Parathyroid adenoma (tissue), 2 donors: ENCODE measurements around the gene SH3D19.

Source experiments
- H2AFZ ChIP-seq: fragments of 300-600 bp; sonication (generic); one replicate; pipeline ENCODE4 v1.7.0; 2017; ENCODE audit warnings: antibody characterized with exemption, mild to moderate bottlenecking
- H3K27ac ChIP-seq: fragments of 300-600 bp; sonication (generic); one replicate; pipeline ENCODE4 v1.7.0; 2017
- H3K27me3 ChIP-seq: fragments of 300-600 bp; sonication (generic); one replicate; pipeline ENCODE4 v1.7.0; 2017; ENCODE audit warnings: low read length; ENCODE audit not compliant: control insufficient read depth, insufficient read depth
- H3K36me3 ChIP-seq: fragments of 300-600 bp; sonication (generic); one replicate; pipeline ENCODE4 v1.7.0; 2017; ENCODE audit warnings: low read length; ENCODE audit not compliant: control insufficient read depth, insufficient read depth
- H3K4me1 ChIP-seq: fragments of 300-600 bp; sonication (generic); one replicate; pipeline ENCODE4 v1.7.0; 2017; ENCODE audit warnings: control low read depth
- H3K4me2 ChIP-seq: fragments of 300-600 bp; sonication (generic); one replicate; pipeline ENCODE4 v1.7.0; 2017; ENCODE audit warnings: low read length
- H3K4me3 ChIP-seq: fragments of 300-600 bp; sonication (generic); one replicate; pipeline ENCODE4 v1.7.0; 2017; ENCODE audit warnings: low read depth, low read length
- H3K79me2 ChIP-seq: fragments of 300-600 bp; sonication (generic); one replicate; pipeline ENCODE4 v1.7.0; 2017; ENCODE audit warnings: control low read depth
- H3K9ac ChIP-seq: fragments of 300-600 bp; sonication (generic); one replicate; pipeline ENCODE4 v1.7.0; 2017; ENCODE audit warnings: mild to moderate bottlenecking
- H3K9me3 ChIP-seq: fragments of 300-600 bp; sonication (generic); one replicate; pipeline ENCODE4 v1.7.0; 2017; ENCODE audit warnings: low read length; ENCODE audit not compliant: control insufficient read depth
- CTCF ChIP-seq: fragments of 300-600 bp; sonication (generic); IDR thresholded peaks from one replicate; pipeline ENCODE4 v1.7.0; 2017; ENCODE audit warnings: antibody characterized with exemption, mild to moderate bottlenecking
- donor health status: primary hyperparathyroidism.

SH3D19 gene

GRCh38 chr4:151105454-151106032 is 219.9 kb downstream of the SH3D19 start:
- H3K27me3 ChIP-seq: no peaks in the 10 kb centered on the region
- H2AFZ ChIP-seq: no peak overlapping the region
- H3K9ac ChIP-seq: no peak overlapping the region
- no peak for TF ChIP-seq CTCF
- no peak overlapping the region for H3K4me2 ChIP-seq
- no peak overlapping the region for H3K4me3 ChIP-seq
- no peak overlapping the region for H3K27ac ChIP-seq
- H3K9me3 ChIP-seq: no peaks in the 10 kb centered on the region
- peaks cover under 1% of the 10 kb centered on the region for H3K79me2 ChIP-seq
- H3K36me3 ChIP-seq: no peaks in the 10 kb centered on the region
- H3K4me1 ChIP-seq: no peaks in the 10 kb centered on the region

- Histone ChIP-seq H3K27ac (no peak overlapping the region), H3K27me3 (no peaks in the 10 kb centered on the region), H3K79me2 (peaks cover 6% of the 10 kb centered on the region), H2AFZ (no peak overlapping the region), H3K4me2 (no peak overlapping the region), H3K4me3 (no peak overlapping the region), H3K4me1 (no peaks in the 10 kb centered on the region), H3K9me3 (no peaks in the 10 kb centered on the region), H3K36me3 (no peaks in the 10 kb centered on the region), H3K9ac (no peak overlapping the region)
- no peak for TF ChIP-seq CTCF
Observed at GRCh38 chr4:151104621-151105020, 220.8 kb downstream of the SH3D19 start.

- H3K4me3 ChIP-seq: no peak overlapping the region
- H3K4me2 ChIP-seq: no peak overlapping the region
- no peaks in the 10 kb centered on the region for H3K36me3 ChIP-seq
- H3K27me3 ChIP-seq: no peaks in the 10 kb centered on the region
- no peaks in the 10 kb centered on the region for H3K9me3 ChIP-seq
- no peak for TF ChIP-seq CTCF
- no peak overlapping the region for H3K27ac ChIP-seq
- peaks cover 6% of the 10 kb centered on the region for H3K79me2 ChIP-seq
- no peak overlapping the region for H3K9ac ChIP-seq
- H2AFZ ChIP-seq: no peak overlapping the region
- H3K4me1 ChIP-seq: no peaks in the 10 kb centered on the region
Observed at GRCh38 chr4:151103758-151104157, 221.6 kb downstream of the SH3D19 start.

DNA sequence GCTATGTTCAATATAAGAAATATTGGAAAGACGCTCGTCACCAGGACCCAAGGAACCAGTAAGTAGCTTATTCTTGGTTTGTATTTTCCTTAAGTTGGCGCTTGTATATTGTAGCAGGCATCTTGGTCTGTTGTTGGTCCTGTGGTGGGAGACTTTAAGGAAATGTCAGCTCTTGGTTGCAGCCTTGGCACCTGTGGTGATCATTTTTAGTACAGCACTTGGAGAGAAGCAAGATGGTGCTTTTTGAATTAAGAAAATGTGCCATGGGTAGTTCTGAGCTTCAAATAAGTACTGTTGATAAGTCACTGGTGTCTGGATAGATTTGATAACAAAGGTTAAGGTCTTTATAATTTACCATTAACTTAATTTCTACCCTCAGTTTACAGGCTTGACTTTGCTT is 224.9 kb downstream of the SH3D19 start:
- H2AFZ ChIP-seq: no peak overlapping the region
- H3K9me3 ChIP-seq: no peaks in the 10 kb centered on the region
- H3K4me2 ChIP-seq: peak overlapping the region; percentile 98
- H3K79me2 ChIP-seq: peaks cover 6% of the 10 kb centered on the region
- H3K9ac ChIP-seq: no peak overlapping the region
- no peaks in the 10 kb centered on the region for H3K27me3 ChIP-seq
- TF ChIP-seq CTCF: no peak
- H3K27ac ChIP-seq: peak overlapping the region; percentile 83
- no peaks in the 10 kb centered on the region for H3K36me3 ChIP-seq
- peak overlapping the region; percentile 99 for H3K4me3 ChIP-seq
- no peaks in the 10 kb centered on the region for H3K4me1 ChIP-seq

- Histone ChIP-seq H3K36me3 (no peaks in the 10 kb centered on the region), H2AFZ (peak overlapping the region; percentile 79), H3K4me2 (peak overlapping the region; percentile 98), H3K27ac (peak overlapping the region; percentile 83), H3K4me3 (peak overlapping the region; percentile 99), H3K27me3 (no peaks in the 10 kb centered on the region), H3K9me3 (no peaks in the 10 kb centered on the region), H3K4me1 (no peaks in the 10 kb centered on the region), H3K9ac (peak overlapping the region; percentile 13), H3K79me2 (peaks cover 6% of the 10 kb centered on the region)
- no peak for TF ChIP-seq CTCF
Observed at GRCh38 chr4:151099976-151100417, 225.4 kb downstream of the SH3D19 start.
